Testis (tissue), 2 donors: Measurements from ENCODE around the gene ARHGAP22.

Experiments
- CTCF ChIP-seq, 3 experiments: fragments of 450-650 bp in 2 of 3; fragments of 200-600 bp in 1 of 3; sonication (generic) in 1 of 3; IDR thresholded peaks; one replicate each; pipeline ENCODE4 v1.5.1; 2016 to 2019; ENCODE audit warnings: antibody characterized with exemption in 3 of 3, mild to moderate bottlenecking in 2 of 3, moderate library complexity in 1 of 3
- POLR2A ChIP-seq: fragments of 450-650 bp; IDR thresholded peaks from one replicate; pipeline ENCODE4 v1.6.1; 2017; ENCODE audit warnings: antibody characterized with exemption, mild to moderate bottlenecking, moderate library complexity

- no peak for TF ChIP-seq CTCF (IDR thresholded peaks at IDR 0.05)
- no peak for TF ChIP-seq POLR2A
Observed at GRCh38 chr10:48547061-48547895, 57.6 kb downstream of the ARHGAP22 start.
